ENCODE measurements around the gene IFT80.

Gene IFT80

DNA sequence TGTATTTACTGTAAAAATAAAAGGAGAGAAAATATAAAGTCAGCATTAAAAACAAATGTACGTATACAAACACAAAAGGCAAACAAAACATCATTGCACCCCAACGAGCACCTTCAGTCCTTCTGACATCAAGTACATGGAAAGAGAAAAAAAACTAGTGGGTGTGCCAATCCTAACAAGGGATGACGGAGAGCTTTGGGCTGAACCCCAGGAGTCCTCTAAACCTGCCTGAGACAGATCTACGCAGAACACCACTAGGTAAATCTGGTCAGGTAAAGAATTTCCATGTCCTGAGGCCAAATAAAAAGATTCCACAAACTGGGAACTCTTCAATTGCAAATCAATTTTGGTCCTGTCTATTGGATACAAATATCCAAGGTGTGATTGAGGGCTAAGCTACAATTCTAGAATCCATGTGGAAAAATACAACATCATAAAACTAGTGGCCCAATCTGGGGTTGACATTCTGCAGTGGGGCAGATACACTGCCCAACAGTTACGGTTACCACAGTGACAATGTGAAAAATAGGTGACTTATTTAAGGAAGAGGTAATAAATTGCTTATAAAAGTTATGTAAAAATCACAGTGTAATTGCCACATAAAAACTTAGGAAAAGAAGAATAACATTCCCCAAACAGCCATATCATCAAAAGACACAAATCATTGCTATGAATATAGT is 14.2 kb downstream of the IFT80 start:
- Mint-ChIP-seq H3K36me3 (ENCODE audit: low read depth) (peaks cover 15% of the 10 kb centered on the region), H3K27ac (no peak overlapping the region), H3K27me3 (ENCODE audit: low read depth) (no peaks in the 10 kb centered on the region), H3K9me3 (no peaks in the 10 kb centered on the region), H3K4me3 (no peak overlapping the region), H3K4me1 (no peaks in the 10 kb centered on the region)
- TF ChIP-seq, protein P1, sequence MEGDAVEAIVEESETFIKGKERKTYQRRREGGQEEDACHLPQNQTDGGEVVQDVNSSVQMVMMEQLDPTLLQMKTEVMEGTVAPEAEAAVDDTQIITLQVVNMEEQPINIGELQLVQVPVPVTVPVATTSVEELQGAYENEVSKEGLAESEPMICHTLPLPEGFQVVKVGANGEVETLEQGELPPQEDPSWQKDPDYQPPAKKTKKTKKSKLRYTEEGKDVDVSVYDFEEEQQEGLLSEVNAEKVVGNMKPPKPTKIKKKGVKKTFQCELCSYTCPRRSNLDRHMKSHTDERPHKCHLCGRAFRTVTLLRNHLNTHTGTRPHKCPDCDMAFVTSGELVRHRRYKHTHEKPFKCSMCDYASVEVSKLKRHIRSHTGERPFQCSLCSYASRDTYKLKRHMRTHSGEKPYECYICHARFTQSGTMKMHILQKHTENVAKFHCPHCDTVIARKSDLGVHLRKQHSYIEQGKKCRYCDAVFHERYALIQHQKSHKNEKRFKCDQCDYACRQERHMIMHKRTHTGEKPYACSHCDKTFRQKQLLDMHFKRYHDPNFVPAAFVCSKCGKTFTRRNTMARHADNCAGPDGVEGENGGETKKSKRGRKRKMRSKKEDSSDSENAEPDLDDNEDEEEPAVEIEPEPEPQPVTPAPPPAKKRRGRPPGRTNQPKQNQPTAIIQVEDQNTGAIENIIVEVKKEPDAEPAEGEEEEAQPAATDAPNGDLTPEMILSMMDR (IDR thresholded peaks at IDR 0.05; ENCODE audit: unreplicated experiment in 3 of 3), result no peak

DNA sequence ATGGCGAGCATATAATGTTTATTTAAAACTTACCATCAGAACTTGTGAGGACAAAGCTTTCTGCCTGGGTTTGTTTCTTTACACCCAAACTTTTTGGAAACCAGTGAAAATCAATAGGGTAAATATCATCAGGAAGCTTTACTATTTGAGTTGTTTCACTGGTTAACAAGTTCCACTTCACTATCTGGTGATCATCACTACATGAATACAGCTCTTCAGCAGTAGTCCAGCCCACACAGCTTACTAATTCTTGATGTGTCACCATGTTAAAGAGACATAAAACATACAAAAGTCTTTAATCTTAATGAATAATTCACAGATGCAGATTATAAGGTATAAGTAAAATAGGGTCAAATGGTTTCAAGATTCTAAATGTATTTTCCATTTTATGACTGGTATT is 17.6 kb downstream of the IFT80 start:
- H3K4me1 Mint-ChIP-seq, result no peaks in the 10 kb centered on the region
- no peak overlapping the region for H3K4me3 Mint-ChIP-seq
- H3K36me3 Mint-ChIP-seq (ENCODE audit: low read depth), result peaks cover 13% of the 10 kb centered on the region
- H3K9me3 Mint-ChIP-seq, result no peaks in the 10 kb centered on the region
- H3K27ac Mint-ChIP-seq, result no peak overlapping the region
- no peaks in the 10 kb centered on the region for H3K27me3 Mint-ChIP-seq (ENCODE audit: low read depth)
- TF ChIP-seq, protein P1 (IDR thresholded peaks at IDR 0.05; ENCODE audit: unreplicated experiment in 3 of 3), result no peak

DNA sequence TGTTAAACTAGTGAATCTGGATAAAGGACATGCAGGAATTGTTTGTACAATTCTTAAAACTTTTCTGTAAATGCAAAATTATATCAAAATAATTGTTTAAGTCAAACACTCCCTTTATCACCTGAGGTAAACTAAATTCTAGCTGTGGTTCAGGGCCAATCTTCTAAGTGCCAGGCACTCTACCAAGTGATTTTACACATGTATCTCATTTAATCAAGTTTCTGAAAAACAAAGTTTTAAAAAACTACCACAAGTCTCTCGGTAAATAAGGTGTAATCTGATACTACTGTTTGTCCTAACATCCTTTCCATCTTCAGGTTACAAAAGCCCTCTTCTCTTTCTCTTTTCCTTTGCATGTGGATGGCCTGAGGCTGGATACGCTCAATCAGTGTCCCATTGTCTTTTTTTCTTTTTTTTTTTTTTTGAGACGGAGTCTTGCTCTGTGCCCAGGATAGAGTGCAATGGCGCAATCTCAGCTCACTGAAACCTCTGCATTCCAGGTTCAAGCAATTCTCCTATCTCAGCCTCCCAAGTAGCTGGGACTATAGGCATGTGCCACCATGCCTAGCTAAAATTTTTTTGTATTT is 19.3 kb downstream of the IFT80 start:
- Mint-ChIP-seq H3K4me3 (no peak overlapping the region), H3K36me3 (ENCODE audit: low read depth) (peaks cover 18% of the 10 kb centered on the region), H3K4me1 (no peaks in the 10 kb centered on the region), H3K27me3 (ENCODE audit: low read depth) (no peaks in the 10 kb centered on the region), H3K9me3 (no peaks in the 10 kb centered on the region), H3K27ac (no peak overlapping the region)
- TF ChIP-seq, protein P1 (IDR thresholded peaks at IDR 0.05; ENCODE audit: unreplicated experiment in 3 of 3), result no peak

DNA sequence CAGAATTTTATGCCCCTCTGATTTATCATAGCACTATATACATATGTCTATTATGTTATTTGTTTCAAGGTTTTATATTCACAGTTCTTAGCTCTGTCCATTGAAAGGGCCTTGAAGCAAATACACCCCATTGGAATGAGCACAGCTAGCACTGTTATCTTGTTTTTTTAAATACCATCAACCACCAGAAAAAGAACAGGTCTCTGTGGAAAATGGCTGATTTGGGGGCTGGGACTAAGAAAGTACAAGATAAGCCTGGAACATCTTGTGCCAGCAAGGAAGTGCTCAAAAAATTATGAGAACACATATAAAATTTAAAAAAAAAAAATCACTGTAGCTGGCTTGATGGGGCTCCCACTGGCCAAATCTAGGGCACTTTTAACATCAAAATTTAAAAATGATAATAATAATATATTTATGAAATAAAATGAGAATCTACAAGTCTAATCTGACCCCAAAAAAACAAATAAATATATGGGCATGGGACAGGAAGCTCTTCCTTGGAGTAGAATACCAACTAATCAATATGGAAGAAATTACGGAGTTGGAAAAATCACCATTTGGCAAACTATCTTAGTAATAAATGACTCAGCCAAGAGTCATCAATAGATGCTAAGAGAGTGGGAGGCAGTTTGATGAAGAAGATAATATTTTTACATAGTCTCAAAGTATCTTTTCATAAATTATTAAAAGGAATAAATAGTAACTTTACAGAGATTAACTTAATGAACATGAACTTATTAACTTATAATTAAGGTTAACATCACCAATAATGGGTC is 20.5 kb downstream of the IFT80 start:
- peaks cover 30% of the 10 kb centered on the region for H3K36me3 Mint-ChIP-seq (ENCODE audit: low read depth)
- no peak overlapping the region for H3K27ac Mint-ChIP-seq
- TF ChIP-seq, protein P1 (IDR thresholded peaks at IDR 0.05; ENCODE audit: unreplicated experiment in 3 of 3), result no peak
- H3K4me1 Mint-ChIP-seq, result no peaks in the 10 kb centered on the region
- H3K9me3 Mint-ChIP-seq, result no peaks in the 10 kb centered on the region
- H3K27me3 Mint-ChIP-seq (ENCODE audit: low read depth), result no peaks in the 10 kb centered on the region
- no peak overlapping the region for H3K4me3 Mint-ChIP-seq

DNA sequence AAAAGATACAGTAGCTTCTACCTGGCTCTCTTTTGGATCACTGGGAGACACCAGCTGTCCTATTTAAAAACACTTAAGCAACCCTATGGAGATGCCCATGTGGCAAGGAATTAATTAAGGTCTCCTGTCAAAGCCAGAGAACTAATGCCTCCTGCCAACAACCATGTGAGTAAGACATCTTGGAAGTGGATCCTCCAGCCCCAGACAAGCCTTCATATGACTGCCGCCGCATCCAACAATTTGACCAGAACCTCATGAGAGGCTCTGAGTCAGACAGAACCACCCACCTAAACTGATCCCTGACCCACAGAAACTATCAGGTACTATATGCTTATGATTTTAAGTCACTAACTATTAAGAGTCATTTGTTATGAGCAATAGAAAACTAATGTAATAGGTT is 22.3 kb downstream of the IFT80 start:
- peaks cover 43% of the 10 kb centered on the region for H3K36me3 Mint-ChIP-seq (ENCODE audit: low read depth)

More for the DNA sequence above, 22.3 kb downstream of the IFT80 start:
- H3K27ac Mint-ChIP-seq, result no peak overlapping the region
- no peaks in the 10 kb centered on the region for H3K9me3 Mint-ChIP-seq
- no peak overlapping the region for H3K4me3 Mint-ChIP-seq
- no peaks in the 10 kb centered on the region for H3K27me3 Mint-ChIP-seq (ENCODE audit: low read depth)
- TF ChIP-seq, protein P1 (IDR thresholded peaks at IDR 0.05; ENCODE audit: unreplicated experiment in 3 of 3), result no peak
- H3K4me1 Mint-ChIP-seq, result no peaks in the 10 kb centered on the region
